Peyer's patch (tissue), 4 donors: ENCODE measurements around the gene PRM3. TPM values are rescaled to one million over a fixed set of nuclear protein-coding genes. Genes with fewer than 3 reads are reported as not detected.

Source experiments
- DNase-seq, 3 donors: peaks; one replicate each; pipeline ENCODE4 v3.0.0-alpha.2; 2017 to 2019
- H3K27ac ChIP-seq, 4 donors: fragments of 200-600 bp; sonication (generic); one replicate each; pipeline ENCODE4 v1.5.1; 2016 to 2019
- H3K27me3 ChIP-seq, 2 donors: fragments of 200-600 bp; sonication (generic); one replicate each; pipeline ENCODE4 v1.5.1; 2019
- H3K36me3 ChIP-seq, 3 donors: fragments of 200-600 bp; sonication (generic); one replicate each; pipeline ENCODE4 v1.5.1; 2016 to 2019
- H3K4me1 ChIP-seq, 4 donors: fragments of 200-600 bp; sonication (generic); one replicate each; pipeline ENCODE4 v1.5.1; 2016 to 2019
- H3K4me3 ChIP-seq, 4 donors: fragments of 200-600 bp; sonication (generic); 1 replicate in 3 of 4; 2 replicates in 1 of 4; pipeline ENCODE4 v1.5.1; 2016 to 2019; ENCODE audit warnings: mild to moderate bottlenecking in 1 of 4
- H3K9me3 ChIP-seq, 4 donors: fragments of 200-600 bp; sonication (generic); one replicate each; pipeline ENCODE4 v1.5.1; 2016 to 2019; ENCODE audit warnings: mild to moderate bottlenecking in 1 of 4
- CTCF ChIP-seq, 6 experiments: fragments of 450-650 bp in 4 of 6; fragments of 200-600 bp in 2 of 6; sonication (generic) in 1 of 6; IDR thresholded peaks; one replicate each; pipeline ENCODE4 v1.5.1; 2017 to 2019; ENCODE audit warnings: antibody characterized with exemption in 6 of 6, mild to moderate bottlenecking in 3 of 6, moderate library complexity in 1 of 6
- POLR2A ChIP-seq, 2 donors: fragments of 450-650 bp; IDR thresholded peaks; one replicate each; pipeline ENCODE4 v1.5.1; 2017; ENCODE audit warnings: antibody characterized with exemption in 2 of 2, mild to moderate bottlenecking in 2 of 2, moderate library complexity in 2 of 2
- total RNA-seq, 4 donors: library from RNA; depleted of rRNA; stranded (reverse); fragments of >200 nt; gene quantifications; one replicate each; pipeline ENCODE4 v1.1.0, GENCODE V29; 2016

PRM3 gene
- total RNA-seq, 4 donors from 2014 or later: not detected

- TF ChIP-seq CTCF (IDR thresholded peaks at IDR 0.05) (no peak), POLR2A (IDR thresholded peaks at IDR 0.05) (no peak)
- no peaks in the 10 kb centered on the region for H3K36me3 ChIP-seq
Measured at GRCh38 chr16:11318817-11319216, 45.4 kb upstream of the PRM3 start.

GRCh38 chr16:11316331-11317015 is 43.0 kb upstream of the PRM3 start:
- no peak for TF ChIP-seq POLR2A (IDR thresholded peaks at IDR 0.05)
- TF ChIP-seq CTCF (IDR thresholded peaks at IDR 0.05): no peak
- Histone ChIP-seq H3K27ac (no peak overlapping the region), H3K9me3 (no peaks in the 10 kb centered on the region), H3K36me3 (no peaks in the 10 kb centered on the region), H3K4me3 (no peak overlapping the region), H3K27me3 (no peaks in the 10 kb centered on the region), H3K4me1 (peaks cover 4 to 14% (median 13%) of the 10 kb centered on the region in 4 donors)
- DNase-seq: no peak

More at GRCh38 chr16:11318817-11319216, 45.4 kb upstream of the PRM3 start:
- H3K4me1 ChIP-seq: no peaks in the 10 kb centered on the region
- no peaks in the 10 kb centered on the region for H3K9me3 ChIP-seq
- no peak overlapping the region for H3K4me3 ChIP-seq
- H3K27me3 ChIP-seq: no peaks in the 10 kb centered on the region
- DNase-seq: no peak
- H3K27ac ChIP-seq: no peak overlapping the region

- Histone ChIP-seq H3K4me1 (peaks cover 4 to 15% (median 14%) of the 10 kb centered on the region in 4 donors), H3K4me3 (no peak overlapping the region), H3K9me3 (no peaks in the 10 kb centered on the region), H3K36me3 (no peaks in the 10 kb centered on the region), H3K27ac (no peak overlapping the region), H3K27me3 (no peaks in the 10 kb centered on the region)
- no peak for DNase-seq
- no peak for TF ChIP-seq POLR2A (IDR thresholded peaks at IDR 0.05)
- TF ChIP-seq CTCF (IDR thresholded peaks at IDR 0.05): no peak
Measured at GRCh38 chr16:11315510-11315909, 42.1 kb upstream of the PRM3 start.

- H3K9me3 ChIP-seq: no peaks in the 10 kb centered on the region
- no peaks in the 10 kb centered on the region for H3K27me3 ChIP-seq
- H3K4me1 ChIP-seq: peaks cover 4 to 21% (median 14%) of the 10 kb centered on the region in 4 donors
- no peak for TF ChIP-seq POLR2A (IDR thresholded peaks at IDR 0.05)
- TF ChIP-seq CTCF (IDR thresholded peaks at IDR 0.05): no peak
- no peak overlapping the region for H3K4me3 ChIP-seq
- no peak for DNase-seq
- no peaks in the 10 kb centered on the region for H3K36me3 ChIP-seq
- no peak overlapping the region for H3K27ac ChIP-seq
Measured at GRCh38 chr16:11314309-11314894, 41.0 kb upstream of the PRM3 start.

- H3K9me3 ChIP-seq: no peaks in the 10 kb centered on the region
- H3K4me3 ChIP-seq: no peak overlapping the region
- TF ChIP-seq POLR2A (IDR thresholded peaks at IDR 0.05) (no peak), CTCF (IDR thresholded peaks at IDR 0.05) (no peak)
- H3K4me1 ChIP-seq: peaks cover 4 to 22% (median 14%) of the 10 kb centered on the region in 4 donors
- DNase-seq: no peak
- no peak overlapping the region for H3K27ac ChIP-seq
- no peaks in the 10 kb centered on the region for H3K27me3 ChIP-seq
- H3K36me3 ChIP-seq: no peaks in the 10 kb centered on the region
Measured at GRCh38 chr16:11313493-11314308, 40.3 kb upstream of the PRM3 start.
